AG04450 (cell line): ENCODE data around the gene TNFAIP2. TPM values are rescaled to one million over a fixed set of nuclear protein-coding genes. Genes with fewer than 3 reads are reported as not detected.

Source experiments
- CTCF ChIA-PET: fragments of 300-600, 350-600 bp; formaldehyde crosslinking; extraction: SDS; loops from one replicate; lab custom pipeline; 2022; ENCODE audit warnings: antibody characterized with exemption, inconsistent platforms; lab: Charles Lee
- POLR2A ChIA-PET: fragments of 350-600 bp; formaldehyde crosslinking; extraction: SDS; loops from one replicate; lab custom pipeline; 2021; ENCODE audit warnings: antibody characterized with exemption, inconsistent platforms; lab: Yijun Ruan, JAX
- DNase-seq: peaks from one replicate; pipeline ENCODE4 v3.0.0-alpha.2; 2011; ENCODE audit warnings: low read depth, low spot score
- H3K27ac ChIP-seq: one replicate; pipeline ENCODE4 v1.5.1; 2012; ENCODE audit warnings: low read depth, low read length, control low read depth
- H3K27me3 ChIP-seq: one replicate; pipeline ENCODE4 v1.6.0; 2012; ENCODE audit warnings: low read length; ENCODE audit not compliant: control insufficient read depth, insufficient read depth
- H3K4me3 ChIP-seq: 2 replicates; pipeline ENCODE4 v1.5.1; 2011; ENCODE audit warnings: mild to moderate bottlenecking, low read depth, low read length, control low read depth
- H3K9me3 ChIP-seq: 2 replicates; pipeline ENCODE4 v1.5.1; 2012; ENCODE audit warnings: low read length; ENCODE audit not compliant: control insufficient read depth, insufficient read depth
- polyA plus RNA-seq: library from polyadenylated mRNA; depleted of rRNA; stranded (reverse); fragments of >200 nt; gene quantifications from 2 replicates; pipeline ENCODE4 v1.2.3, GENCODE V29; 2011
- TF ChIP-seq, protein P1 (sequence below): IDR thresholded peaks from 2 replicates; pipeline ENCODE4 v1.5.1; 2011; ENCODE audit warnings: low read depth, low read length, control low read depth, inconsistent platforms

Gene TNFAIP2
- polyA plus RNA-seq, 1 experiment, result 15.3 TPM

DNA sequence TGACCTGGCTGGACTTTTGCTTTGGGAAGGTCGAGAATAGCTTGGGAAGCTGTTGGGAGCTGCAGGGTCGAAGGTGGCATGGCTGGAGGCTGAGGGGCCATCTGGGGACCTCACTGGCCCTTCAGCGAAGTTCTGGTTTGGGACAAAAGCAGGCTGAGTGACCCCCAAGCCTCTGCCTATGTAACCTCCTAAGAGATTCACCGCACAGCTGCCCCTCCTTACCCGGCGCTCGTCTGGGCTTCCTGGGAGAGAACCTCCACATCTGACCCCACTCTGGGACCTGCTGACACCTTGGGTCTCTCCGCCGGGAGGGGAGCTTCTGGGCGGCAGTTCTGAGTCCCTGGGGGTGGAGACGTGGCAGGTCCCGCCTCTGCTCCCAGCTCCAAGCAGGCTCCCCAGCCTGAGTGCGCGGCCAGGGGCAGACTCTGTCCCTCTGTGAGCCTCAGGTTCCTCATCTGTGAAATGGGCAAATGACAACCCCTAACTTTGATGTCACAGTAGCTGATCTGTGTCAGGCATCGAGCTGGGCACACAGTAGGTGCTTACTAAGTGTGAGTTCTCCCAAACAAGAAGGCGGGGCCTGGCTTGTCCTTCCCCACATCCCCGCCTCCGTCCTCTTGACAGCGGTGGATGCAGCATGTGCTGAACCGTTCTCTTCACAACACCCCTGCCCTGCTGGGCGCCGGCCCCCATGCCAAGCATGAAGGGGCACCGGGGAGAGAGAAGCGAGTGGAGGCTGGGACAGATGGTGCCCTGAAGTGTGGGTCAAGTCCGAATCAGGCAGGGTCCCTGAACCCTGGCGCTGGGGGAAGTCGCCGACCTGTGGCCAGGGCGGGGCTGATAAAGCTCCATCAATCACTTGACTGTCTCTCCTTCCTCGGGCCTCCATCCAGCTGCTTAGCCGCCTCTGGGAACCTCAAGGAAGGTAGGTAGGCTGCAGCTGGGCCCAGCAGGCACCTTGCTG, 25.0 kb upstream of the TNFAIP2 start:
- H3K9me3 ChIP-seq, result peaks cover 5% of the 10 kb centered on the region; the same call in 1 of the 2 replicates
- DNase-seq, result no peak
- H3K4me3 ChIP-seq, result no peak overlapping the region
- no peak overlapping the region for H3K27ac ChIP-seq
- TF ChIP-seq, protein P1, sequence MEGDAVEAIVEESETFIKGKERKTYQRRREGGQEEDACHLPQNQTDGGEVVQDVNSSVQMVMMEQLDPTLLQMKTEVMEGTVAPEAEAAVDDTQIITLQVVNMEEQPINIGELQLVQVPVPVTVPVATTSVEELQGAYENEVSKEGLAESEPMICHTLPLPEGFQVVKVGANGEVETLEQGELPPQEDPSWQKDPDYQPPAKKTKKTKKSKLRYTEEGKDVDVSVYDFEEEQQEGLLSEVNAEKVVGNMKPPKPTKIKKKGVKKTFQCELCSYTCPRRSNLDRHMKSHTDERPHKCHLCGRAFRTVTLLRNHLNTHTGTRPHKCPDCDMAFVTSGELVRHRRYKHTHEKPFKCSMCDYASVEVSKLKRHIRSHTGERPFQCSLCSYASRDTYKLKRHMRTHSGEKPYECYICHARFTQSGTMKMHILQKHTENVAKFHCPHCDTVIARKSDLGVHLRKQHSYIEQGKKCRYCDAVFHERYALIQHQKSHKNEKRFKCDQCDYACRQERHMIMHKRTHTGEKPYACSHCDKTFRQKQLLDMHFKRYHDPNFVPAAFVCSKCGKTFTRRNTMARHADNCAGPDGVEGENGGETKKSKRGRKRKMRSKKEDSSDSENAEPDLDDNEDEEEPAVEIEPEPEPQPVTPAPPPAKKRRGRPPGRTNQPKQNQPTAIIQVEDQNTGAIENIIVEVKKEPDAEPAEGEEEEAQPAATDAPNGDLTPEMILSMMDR, result no peak
- ChIA-PET POLR2A (no interaction called here), CTCF (no interaction called here)
- H3K27me3 ChIP-seq, result peaks cover 37% of the 10 kb centered on the region

DNA sequence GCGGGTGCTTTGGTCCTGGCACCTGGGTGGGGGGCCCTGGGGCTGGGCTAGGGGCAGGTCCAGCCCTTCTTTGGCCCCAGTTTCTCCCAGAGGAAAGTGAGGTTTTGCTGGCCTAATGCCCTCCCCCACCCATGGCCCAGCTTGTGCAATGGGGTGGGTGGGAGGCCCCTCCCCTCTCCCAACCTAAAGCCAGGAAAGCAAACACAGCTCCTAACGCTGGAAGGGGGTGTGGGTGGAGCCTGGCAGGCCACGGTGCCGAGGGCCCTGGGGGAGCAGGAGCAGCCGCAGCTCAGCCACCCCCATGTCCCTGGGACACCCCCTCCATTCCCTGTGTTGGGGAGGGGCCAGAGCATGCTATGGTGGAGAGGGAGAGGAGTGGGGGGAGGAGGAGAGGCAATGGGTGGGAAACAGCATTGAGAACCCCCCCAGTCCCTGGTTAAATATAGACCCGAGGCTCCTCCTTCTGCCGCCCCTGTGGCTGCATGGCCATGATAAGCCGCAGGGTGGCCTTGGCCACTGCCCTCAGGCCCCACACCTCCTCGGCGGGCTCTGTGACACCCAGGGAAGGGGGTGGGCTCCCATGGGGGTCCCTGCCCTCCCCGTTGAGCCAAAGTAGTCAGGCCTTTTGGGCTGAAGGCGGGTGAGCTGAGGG, 24.1 kb upstream of the TNFAIP2 start:
- Histone ChIP-seq H3K27ac (no peak overlapping the region), H3K4me3 (no peak overlapping the region), H3K27me3 (peaks cover 45% of the 10 kb centered on the region), H3K9me3 (peaks cover 5% of the 10 kb centered on the region; the same call in 1 of the 2 replicates)
- no peak for DNase-seq
- CTCF ChIA-PET, result no interaction called here
- TF ChIP-seq, protein P1, result no peak
- POLR2A ChIA-PET, result no interaction called here

DNA sequence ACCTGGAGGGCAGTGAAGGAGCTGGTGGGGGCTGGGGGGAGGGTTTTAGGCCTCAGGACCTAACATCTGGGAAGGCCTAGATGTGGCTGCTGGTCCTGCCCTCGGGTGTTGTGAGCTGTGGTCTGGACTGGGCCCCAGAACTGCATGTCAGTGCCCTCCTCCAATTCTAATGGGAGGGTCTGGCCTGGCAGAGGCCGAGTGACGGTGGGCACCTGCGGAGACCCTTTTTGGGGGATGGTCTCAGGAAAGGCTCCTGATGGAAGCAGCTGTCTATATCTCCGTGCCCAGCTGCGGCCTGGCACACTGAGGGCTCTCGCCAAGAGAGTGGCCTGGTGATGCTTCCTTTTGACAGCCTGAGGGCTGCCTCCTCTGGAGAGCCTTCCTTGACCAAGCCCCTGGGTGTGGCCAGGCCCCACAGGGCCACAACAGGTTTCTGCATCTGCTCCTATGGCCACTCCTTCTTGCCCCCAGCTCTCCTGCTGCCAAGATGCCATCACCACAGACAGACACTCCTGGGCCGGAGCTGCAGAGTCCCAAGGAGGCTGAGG, 23.5 kb upstream of the TNFAIP2 start:
- Histone ChIP-seq H3K27ac (no peak overlapping the region), H3K4me3 (no peak overlapping the region), H3K9me3 (peaks cover 5% of the 10 kb centered on the region; the same call in 1 of the 2 replicates), H3K27me3 (peaks cover 51% of the 10 kb centered on the region)
- CTCF ChIA-PET, result no interaction called here
- POLR2A ChIA-PET, result no interaction called here
- TF ChIP-seq, protein P1, result no peak
- no peak for DNase-seq

DNA sequence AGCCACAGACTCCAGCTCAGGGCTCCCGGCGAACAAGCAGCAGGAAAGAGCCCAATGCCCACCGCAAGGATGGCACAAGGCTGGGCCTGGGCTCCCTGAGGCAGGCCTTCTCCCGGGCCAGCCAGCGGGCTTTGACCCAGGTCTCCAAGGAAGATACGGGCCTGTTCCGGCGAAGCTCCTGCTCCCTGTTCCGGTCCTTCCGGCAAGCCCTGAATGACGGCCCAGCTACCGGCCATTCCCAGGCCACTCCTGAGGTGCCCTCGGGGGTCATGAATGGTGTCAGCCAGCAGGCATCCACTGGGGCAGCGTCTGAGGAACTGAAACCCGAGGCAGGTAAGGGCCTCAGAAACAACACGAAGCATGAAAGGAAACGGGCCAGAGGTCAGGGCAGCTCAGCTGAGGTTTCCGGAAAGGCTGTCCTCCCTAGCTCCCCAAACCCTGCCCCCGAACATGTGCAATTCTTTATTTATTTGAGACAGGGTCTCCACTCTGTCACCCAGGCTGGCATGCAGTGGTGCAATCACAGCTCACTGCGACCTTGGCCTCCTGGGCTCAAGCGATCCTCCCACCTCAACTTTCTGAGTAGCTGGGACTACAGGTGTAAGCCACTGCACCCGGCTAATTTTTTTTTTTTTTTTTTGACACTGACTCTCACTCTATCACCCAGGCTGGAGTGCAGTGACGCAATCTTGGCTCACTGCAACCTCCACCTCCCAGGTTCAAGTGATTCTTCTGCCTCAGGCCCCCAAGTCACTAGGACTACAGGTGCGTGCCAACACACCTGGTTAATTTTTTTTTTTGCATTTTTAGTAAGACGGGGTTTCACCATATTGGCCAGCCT, 22.8 kb upstream of the TNFAIP2 start:
- CTCF ChIA-PET, result no interaction called here
- peaks cover 50% of the 10 kb centered on the region for H3K27me3 ChIP-seq
- no peaks in the 10 kb centered on the region; the same call in 1 of the 2 replicates for H3K9me3 ChIP-seq
- POLR2A ChIA-PET, result no interaction called here
- no peak overlapping the region for H3K27ac ChIP-seq
- no peak overlapping the region for H3K4me3 ChIP-seq
- TF ChIP-seq, protein P1, result no peak
- no peak for DNase-seq
